Ectodermal cell (in vitro differentiated cells): ENCODE measurements around the gene CPN1.
A peak's percentile ranks its signal among the peaks of the same experiment; 100 is the strongest.
"Not testable (repeated sequence)": the region's sequence is repeated elsewhere in the genome, so short reads cannot be mapped to it uniquely, and the experiment has no call there.

Experiments used
- H3K27ac ChIP-seq: 2 replicates; pipeline ENCODE4 v1.7.0; 2013; ENCODE audit warnings: mild to moderate bottlenecking, low read depth, low read length; ENCODE audit not compliant: insufficient read depth, poor library complexity, severe bottlenecking
- H3K27me3 ChIP-seq: 2 replicates; pipeline ENCODE4 v1.7.0; 2013; ENCODE audit warnings: mild to moderate bottlenecking, low read length; ENCODE audit not compliant: insufficient read depth, control insufficient read depth, poor library complexity, severe bottlenecking
- H3K36me3 ChIP-seq: one replicate; pipeline ENCODE4 v1.7.0; 2013; ENCODE audit warnings: low read length; ENCODE audit not compliant: control insufficient read depth, insufficient read depth
- H3K4me1 ChIP-seq: one replicate; pipeline ENCODE4 v1.7.0; 2013; ENCODE audit warnings: low read length; ENCODE audit not compliant: control insufficient read depth, insufficient read depth
- H3K4me3 ChIP-seq: 2 replicates; pipeline ENCODE4 v1.7.0; 2013; ENCODE audit warnings: low read depth, low read length, control low read depth; ENCODE audit not compliant: insufficient read depth
- H3K9me3 ChIP-seq: 2 replicates; pipeline ENCODE4 v1.7.0; 2013; ENCODE audit warnings: mild to moderate bottlenecking, low read length, moderate library complexity; ENCODE audit not compliant: control insufficient read depth
- WGBS, 2 experiments: methylation state at CpG; one replicate each; pipeline ENCODE4 v1.1.7; 2013; ENCODE audit warnings: missing lambda C conversion rate in 2 of 2; 5-methylcytosine and 5-hydroxymethylcytosine counted together

CPN1 gene

GRCh38 chr10:100011906-100012305, 69.8 kb downstream of the CPN1 start:
- 93 to 94% methylated on average over 20 of the region's 20 CpGs for WGBS, 2 experiments
- H3K4me3 ChIP-seq, H3K36me3 ChIP-seq, H3K9me3 ChIP-seq, H3K4me1 ChIP-seq, H3K27ac ChIP-seq: not testable (repeated sequence)
- peaks cover 27% of the 10 kb centered on the region for H3K27me3 ChIP-seq

GRCh38 chr10:100009793-100010676, 71.6 kb downstream of the CPN1 start, which contains the start of gene DNMBP:
Gene DNMBP (minus strand): TSS chr10:100009947. CDS start chr10:99972124, 37,823 bp downstream.
- WGBS, 2 experiments: 7% methylated on average over 86 of the region's 86 CpGs
- no peak within 1 kb of the TSS for H3K27ac ChIP-seq
- no peaks in the 10 kb centered on the region for H3K36me3 ChIP-seq
- peaks cover 27% of the 10 kb centered on the region for H3K27me3 ChIP-seq
- H3K4me1 ChIP-seq: peaks cover 2% of the 10 kb centered on the region
- H3K9me3 ChIP-seq: no peaks in the 10 kb centered on the region
- peak within 1 kb of the TSS; percentile 87 for H3K4me3 ChIP-seq

GRCh38 chr10:100009283-100009792, 72.3 kb downstream of the CPN1 start:
- no peaks in the 10 kb centered on the region for H3K36me3 ChIP-seq
- no peak overlapping the region for H3K27ac ChIP-seq
- H3K9me3 ChIP-seq: no peaks in the 10 kb centered on the region
- H3K27me3 ChIP-seq: peaks cover 27% of the 10 kb centered on the region
- H3K4me3 ChIP-seq: peak overlapping the region; percentile 87
- H3K4me1 ChIP-seq: peaks cover 2% of the 10 kb centered on the region
- WGBS, 2 experiments: 0 to 1% methylated on average over 45 of the region's 45 CpGs

- H3K27me3 ChIP-seq: peaks cover 27% of the 10 kb centered on the region
- H3K9me3 ChIP-seq: no peaks in the 10 kb centered on the region
- 29 to 35% methylated on average over 7 of the region's 9 CpGs for WGBS, 2 experiments
- no peaks in the 10 kb centered on the region for H3K36me3 ChIP-seq
- H3K27ac ChIP-seq: no peak overlapping the region
- peak overlapping the region; percentile 87 for H3K4me3 ChIP-seq
- H3K4me1 ChIP-seq: peaks cover 2% of the 10 kb centered on the region
These were observed 72.9 kb downstream of the CPN1 start for GRCh38 chr10:100008708-100009282.

GRCh38 chr10:100008142-100008522, 73.5 kb downstream of the CPN1 start:
- H3K9me3 ChIP-seq: no peaks in the 10 kb centered on the region
- no peak overlapping the region for H3K27ac ChIP-seq
- H3K4me3 ChIP-seq: peak overlapping the region; percentile 87
- H3K36me3 ChIP-seq: no peaks in the 10 kb centered on the region
- H3K4me1 ChIP-seq: peaks cover 2% of the 10 kb centered on the region
- WGBS, 2 experiments: 79 to 80% methylated on average over 6 of the region's 6 CpGs
- H3K27me3 ChIP-seq: peaks cover 27% of the 10 kb centered on the region

- 84 to 92% methylated on average over 10 of the region's 10 CpGs for WGBS, 2 experiments
- no peaks in the 10 kb centered on the region for H3K36me3 ChIP-seq
- no peak overlapping the region for H3K27ac ChIP-seq
- H3K27me3 ChIP-seq: peaks cover 27% of the 10 kb centered on the region
- H3K4me1 ChIP-seq: peaks cover 2% of the 10 kb centered on the region
- H3K9me3 ChIP-seq: no peaks in the 10 kb centered on the region
- H3K4me3 ChIP-seq: no peak overlapping the region
These were observed 74.2 kb downstream of the CPN1 start for GRCh38 chr10:100007231-100008141.

GRCh38 chr10:100006243-100006886, 75.3 kb downstream of the CPN1 start:
- H3K4me1 ChIP-seq: peaks cover 2% of the 10 kb centered on the region
- H3K9me3 ChIP-seq: no peaks in the 10 kb centered on the region
- H3K4me3 ChIP-seq: no peak overlapping the region
- H3K27ac ChIP-seq: no peak overlapping the region
- WGBS, 2 experiments: 63 to 74% methylated on average over 4 of the region's 4 CpGs
- no peaks in the 10 kb centered on the region for H3K36me3 ChIP-seq
- H3K27me3 ChIP-seq: peaks cover 27% of the 10 kb centered on the region

GRCh38 chr10:100004805-100005510, 76.7 kb downstream of the CPN1 start:
- no peaks in the 10 kb centered on the region for H3K9me3 ChIP-seq
- H3K36me3 ChIP-seq: no peaks in the 10 kb centered on the region
- H3K27ac ChIP-seq: no peak overlapping the region
- H3K4me1 ChIP-seq: peaks cover 2% of the 10 kb centered on the region
- H3K27me3 ChIP-seq: peaks cover 15% of the 10 kb centered on the region
- 96% methylated on average over 3 of the region's 3 CpGs for WGBS, 2 experiments
- no peak overlapping the region for H3K4me3 ChIP-seq

- H3K9me3 ChIP-seq: no peaks in the 10 kb centered on the region
- H3K27me3 ChIP-seq: no peaks in the 10 kb centered on the region
- H3K27ac ChIP-seq: no peak overlapping the region
- no peak overlapping the region for H3K4me3 ChIP-seq
- no peaks in the 10 kb centered on the region for H3K4me1 ChIP-seq
- 80 to 85% methylated on average over 6 of the region's 6 CpGs for WGBS, 2 experiments
- H3K36me3 ChIP-seq: no peaks in the 10 kb centered on the region
These were observed 81.5 kb downstream of the CPN1 start for GRCh38 chr10:100000109-100000644.
